GM18507 (cell line): ENCODE measurements around the gene KRT33B.
"Not testable (repeated sequence)": the region's sequence is repeated elsewhere in the genome, so short reads cannot be mapped to it uniquely, and the experiment has no call there.

Experiments used
- DNase-seq: peaks from one replicate; pipeline ENCODE4 v3.0.0; 2011; ENCODE audit warnings: low read depth; ENCODE audit not compliant: insufficient read length; ENCODE audit errors: extremely low spot score
- FAIRE-seq: peaks from 2 replicates; lab custom pipeline; 2011; peaks lifted over from hg19 to GRCh38; lab: Jason Lieb, UNC

KRT33B gene

GRCh38 chr17:41369713-41370112, at the start of gene KRT33B:
KRT33B (minus strand) TSS chr17:41369813; CDS start chr17:41369750, 63 bp downstream.
- no peak for DNase-seq
- FAIRE-seq, result no peak

GRCh38 chr17:41418116-41418860, 48.7 kb upstream of the KRT33B start:
- DNase-seq, result no peak
- no peak for FAIRE-seq

GRCh38 chr17:41417576-41418015, 48.0 kb upstream of the KRT33B start:
- FAIRE-seq (peak; percentile 45), DNase-seq (peak; percentile 15)

GRCh38 chr17:41417127-41417526, 47.5 kb upstream of the KRT33B start:
- no peak for DNase-seq
- FAIRE-seq, result no peak

- FAIRE-seq, result no peak
- no peak for DNase-seq
Measured at GRCh38 chr17:41416479-41416878, 46.9 kb upstream of the KRT33B start.

GRCh38 chr17:41415833-41416335, 46.3 kb upstream of the KRT33B start:
- DNase-seq, result no peak
- no peak for FAIRE-seq

- FAIRE-seq, result no peak
- no peak for DNase-seq
Measured at GRCh38 chr17:41415411-41415810, 45.8 kb upstream of the KRT33B start.

- DNase-seq (no peak), FAIRE-seq (no peak)
Measured at GRCh38 chr17:41413982-41414381, 44.4 kb upstream of the KRT33B start.

GRCh38 chr17:41413353-41413957, 43.8 kb upstream of the KRT33B start:
- DNase-seq (no peak), FAIRE-seq (no peak)

- FAIRE-seq (no peak), DNase-seq (no peak)
Measured at GRCh38 chr17:41411072-41411840, 41.6 kb upstream of the KRT33B start.

- DNase-seq, result no peak
- no peak for FAIRE-seq
Measured at GRCh38 chr17:41407226-41407625, 37.6 kb upstream of the KRT33B start.

- DNase-seq, result no peak
- FAIRE-seq, result no peak
Measured at GRCh38 chr17:41406205-41406604, 36.6 kb upstream of the KRT33B start.

GRCh38 chr17:41404024-41404671, 34.5 kb upstream of the KRT33B start:
- FAIRE-seq (no peak), DNase-seq (no peak)

- DNase-seq (no peak), FAIRE-seq (no peak)
Measured at GRCh38 chr17:41403404-41404023, 33.9 kb upstream of the KRT33B start.

GRCh38 chr17:41402161-41402560, 32.5 kb upstream of the KRT33B start:
- FAIRE-seq (no peak), DNase-seq (no peak)

- DNase-seq (no peak), FAIRE-seq (no peak)
Measured at GRCh38 chr17:41396996-41397660, 27.5 kb upstream of the KRT33B start, which contains the start of gene KRT31. KRT31 (minus strand) TSS chr17:41397608; CDS start chr17:41397539, 69 bp downstream.

GRCh38 chr17:41396340-41396739, 26.7 kb upstream of the KRT33B start:
- no peak for DNase-seq
- FAIRE-seq, result no peak

GRCh38 chr17:41395611-41396010, 26.0 kb upstream of the KRT33B start:
- FAIRE-seq (no peak), DNase-seq (no peak)

- not testable (repeated sequence) for FAIRE-seq, DNase-seq
Measured at GRCh38 chr17:41395044-41395443, 25.4 kb upstream of the KRT33B start.
